Endothelial cell (in vitro differentiated cells): Measurements from ENCODE around the gene SPP2. TPM values are rescaled to one million over a fixed set of nuclear protein-coding genes. Genes with fewer than 3 reads are reported as not detected.

Experiments
- DNase-seq: peaks from one replicate; pipeline ENCODE4 v3.0.0; 2021; ENCODE audit warnings: low spot score
- H3K27ac Mint-ChIP-seq: one replicate; pipeline ENCODE4 v1.8.0; 2021; ENCODE audit warnings: mixed read lengths, inconsistent platforms; ENCODE audit not compliant: unreplicated experiment
- H3K27me3 Mint-ChIP-seq: one replicate; pipeline ENCODE4 v1.8.0; 2021; ENCODE audit warnings: mild to moderate bottlenecking, moderate library complexity, mixed read lengths, inconsistent platforms; ENCODE audit not compliant: unreplicated experiment
- H3K36me3 Mint-ChIP-seq: one replicate; pipeline ENCODE4 v1.8.0; 2021; ENCODE audit warnings: mild to moderate bottlenecking, low read depth, mixed read lengths, inconsistent platforms; ENCODE audit not compliant: unreplicated experiment
- H3K4me1 Mint-ChIP-seq: one replicate; pipeline ENCODE4 v1.8.0; 2021; ENCODE audit warnings: mild to moderate bottlenecking, mixed read lengths, inconsistent platforms; ENCODE audit not compliant: unreplicated experiment
- H3K4me3 Mint-ChIP-seq: one replicate; pipeline ENCODE4 v1.8.0; 2021; ENCODE audit warnings: mild to moderate bottlenecking, mixed read lengths, inconsistent platforms; ENCODE audit not compliant: unreplicated experiment
- H3K9me3 Mint-ChIP-seq: one replicate; pipeline ENCODE4 v1.8.0; 2021; ENCODE audit warnings: mixed read lengths, inconsistent platforms; ENCODE audit not compliant: unreplicated experiment
- CTCF ChIP-seq: fragments of 200-600 bp; sonication (generic); IDR thresholded peaks from one replicate; pipeline ENCODE4 v1.5.0; 2021; ENCODE audit warnings: antibody characterized with exemption; ENCODE audit not compliant: unreplicated experiment
- total RNA-seq: library from RNA; stranded (reverse); fragmentation: NEBNext Ultra II Directional; extraction: Animal tissue kit (Norgen Biotek cat#: 25700); gene quantifications from one replicate; pipeline ENCODE4 v1.2.1, GENCODE V29; 2021; ENCODE audit not compliant: unreplicated experiment

SPP2 gene
- total RNA-seq, 1 donor from 2014 or later, result not detected

- DNase-seq, result no peak
- Mint-ChIP-seq H3K4me1 (no peaks in the 10 kb centered on the region), H3K36me3 (no peaks in the 10 kb centered on the region), H3K4me3 (no peak overlapping the region), H3K9me3 (no peaks in the 10 kb centered on the region), H3K27me3 (no peaks in the 10 kb centered on the region), H3K27ac (no peak overlapping the region)
- no peak for TF ChIP-seq CTCF
These were observed 71.5 kb downstream of the SPP2 start for GRCh38 chr2:234121999-234122398.

GRCh38 chr2:234125451-234126145 lies 75.1 kb downstream of the SPP2 start:
- no peak for TF ChIP-seq CTCF
- no peaks in the 10 kb centered on the region for H3K27me3 Mint-ChIP-seq
- no peak overlapping the region for H3K27ac Mint-ChIP-seq
- H3K9me3 Mint-ChIP-seq, result no peaks in the 10 kb centered on the region
- no peak for DNase-seq
- H3K36me3 Mint-ChIP-seq, result no peaks in the 10 kb centered on the region
- H3K4me1 Mint-ChIP-seq, result no peaks in the 10 kb centered on the region
- no peak overlapping the region for H3K4me3 Mint-ChIP-seq

DNA sequence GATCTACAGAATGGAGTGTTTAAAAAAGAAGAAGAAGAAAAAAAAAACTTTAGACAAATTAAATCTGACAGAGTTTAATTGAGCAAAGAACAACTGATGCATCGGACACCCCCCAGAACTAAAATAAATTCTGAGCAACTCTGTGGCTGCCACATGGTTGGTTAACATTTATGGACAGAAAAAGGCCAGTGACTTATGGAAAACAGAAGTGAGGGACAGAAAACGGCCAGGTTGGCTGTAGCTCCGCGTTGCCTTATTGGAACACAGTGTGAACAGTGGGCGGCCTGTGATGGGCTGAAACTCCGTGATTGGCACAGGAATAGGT lies 75.6 kb downstream of the SPP2 start:
- Mint-ChIP-seq H3K4me3 (no peak overlapping the region), H3K27ac (no peak overlapping the region), H3K27me3 (no peaks in the 10 kb centered on the region), H3K9me3 (no peaks in the 10 kb centered on the region), H3K36me3 (no peaks in the 10 kb centered on the region), H3K4me1 (no peaks in the 10 kb centered on the region)
- no peak for TF ChIP-seq CTCF
- DNase-seq, result no peak

Other genes with a start within 250 kb of the SPP2 start
- gene HJURP, start 196.2 kb upstream of the SPP2 start, total RNA-seq, result 11.4 TPM
- not detected for gene TRPM8, start 133.3 kb upstream of the SPP2 start, total RNA-seq